GM13976 (cell line): ENCODE measurements around the gene CCM2.

Experiments
- DNase-seq: peaks from one replicate; pipeline ENCODE4 v3.0.0; 2012; ENCODE audit warnings: low spot score
- in situ Hi-C: fragments of 300-500 bp; cut with MboI; formaldehyde crosslinking; loops from one replicate; pipeline ENCODE4 v1.12.0; 2022; ENCODE audit warnings: low sequenced_read_pairs, mixed read lengths, inconsistent platforms; ENCODE audit not compliant: unreplicated experiment
- TF ChIP-seq, protein P1 (sequence below): IDR thresholded peaks from 2 replicates; pipeline ENCODE4 v1.5.1; 2012; ENCODE audit warnings: borderline replicate concordance, mild to moderate bottlenecking; ENCODE audit not compliant: insufficient read depth; ENCODE audit errors: extremely low read depth, missing control alignments, control extremely low read depth

Gene CCM2

DNA sequence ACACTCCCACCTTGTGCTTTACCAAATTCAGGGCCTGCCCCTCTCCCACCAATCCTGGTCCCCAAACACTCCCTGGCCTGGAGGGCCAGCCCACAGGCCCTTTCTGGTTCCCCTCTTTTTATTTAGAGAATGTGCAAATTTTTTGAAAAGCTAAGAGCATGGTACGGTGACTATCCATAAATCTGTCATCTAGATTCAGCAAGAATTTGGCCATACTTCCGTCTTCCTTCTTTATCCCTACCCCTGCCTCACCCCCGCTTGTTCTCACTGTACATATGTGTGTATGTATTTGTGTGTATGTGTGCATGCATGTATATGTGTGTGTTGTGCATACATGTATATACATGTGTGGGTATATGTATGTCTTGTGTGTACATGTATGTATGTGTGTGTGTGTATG, 119.5 kb downstream of the CCM2 start:
- TF ChIP-seq, protein P1, sequence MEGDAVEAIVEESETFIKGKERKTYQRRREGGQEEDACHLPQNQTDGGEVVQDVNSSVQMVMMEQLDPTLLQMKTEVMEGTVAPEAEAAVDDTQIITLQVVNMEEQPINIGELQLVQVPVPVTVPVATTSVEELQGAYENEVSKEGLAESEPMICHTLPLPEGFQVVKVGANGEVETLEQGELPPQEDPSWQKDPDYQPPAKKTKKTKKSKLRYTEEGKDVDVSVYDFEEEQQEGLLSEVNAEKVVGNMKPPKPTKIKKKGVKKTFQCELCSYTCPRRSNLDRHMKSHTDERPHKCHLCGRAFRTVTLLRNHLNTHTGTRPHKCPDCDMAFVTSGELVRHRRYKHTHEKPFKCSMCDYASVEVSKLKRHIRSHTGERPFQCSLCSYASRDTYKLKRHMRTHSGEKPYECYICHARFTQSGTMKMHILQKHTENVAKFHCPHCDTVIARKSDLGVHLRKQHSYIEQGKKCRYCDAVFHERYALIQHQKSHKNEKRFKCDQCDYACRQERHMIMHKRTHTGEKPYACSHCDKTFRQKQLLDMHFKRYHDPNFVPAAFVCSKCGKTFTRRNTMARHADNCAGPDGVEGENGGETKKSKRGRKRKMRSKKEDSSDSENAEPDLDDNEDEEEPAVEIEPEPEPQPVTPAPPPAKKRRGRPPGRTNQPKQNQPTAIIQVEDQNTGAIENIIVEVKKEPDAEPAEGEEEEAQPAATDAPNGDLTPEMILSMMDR, result no peak
- in situ Hi-C loops, result no loop called here
- DNase-seq, result no peak

DNA sequence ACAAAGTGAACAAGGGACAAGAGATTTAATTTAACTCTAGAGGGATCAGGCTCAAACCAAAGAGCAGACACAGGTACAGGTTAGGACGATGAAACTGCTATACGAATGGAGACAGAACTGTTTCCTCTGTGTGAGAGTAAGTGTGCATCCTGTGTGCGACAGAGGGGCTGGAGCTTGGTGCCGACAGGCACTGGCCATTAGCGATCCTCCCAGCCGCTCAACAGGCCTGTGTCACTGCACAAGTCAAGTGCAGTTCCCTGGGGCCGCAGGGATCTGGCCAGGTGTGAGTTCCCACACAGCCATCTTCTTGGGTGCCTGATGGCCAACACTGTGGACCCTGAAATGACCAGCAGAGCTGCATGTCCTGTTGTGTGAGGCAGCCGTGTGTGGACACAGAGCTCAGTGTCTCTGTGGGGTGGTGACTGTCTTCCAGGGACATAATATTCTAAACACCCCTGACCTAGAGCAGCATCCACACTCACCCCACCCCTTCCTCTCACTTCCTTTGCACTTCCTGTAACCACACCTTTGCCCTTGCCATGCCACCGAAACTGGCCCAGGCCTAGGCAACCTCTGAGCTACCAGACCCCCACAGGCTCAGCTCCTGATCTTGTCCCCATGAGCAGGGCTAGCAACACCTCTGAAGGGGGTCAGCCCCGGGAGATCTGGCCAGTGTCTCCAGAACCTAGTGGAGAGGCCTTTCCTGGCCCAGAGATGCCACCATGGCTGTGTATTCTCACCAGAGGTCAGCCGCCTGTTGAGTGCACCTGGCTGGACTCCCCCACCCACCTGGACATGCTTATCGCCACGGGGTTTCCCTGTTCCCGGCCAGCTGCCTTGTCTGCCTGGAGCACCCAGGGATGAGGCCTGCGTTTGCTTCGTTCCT, 123.2 kb downstream of the CCM2 start:
- TF ChIP-seq, protein P1, result no peak
- in situ Hi-C loops, result no loop called here
- no peak for DNase-seq

- TF ChIP-seq, protein P1, result no peak
- no peak for DNase-seq
- in situ Hi-C loops, result no loop called here
Measured at GRCh38 chr7:45123913-45124710, 124.1 kb downstream of the CCM2 start.

DNA sequence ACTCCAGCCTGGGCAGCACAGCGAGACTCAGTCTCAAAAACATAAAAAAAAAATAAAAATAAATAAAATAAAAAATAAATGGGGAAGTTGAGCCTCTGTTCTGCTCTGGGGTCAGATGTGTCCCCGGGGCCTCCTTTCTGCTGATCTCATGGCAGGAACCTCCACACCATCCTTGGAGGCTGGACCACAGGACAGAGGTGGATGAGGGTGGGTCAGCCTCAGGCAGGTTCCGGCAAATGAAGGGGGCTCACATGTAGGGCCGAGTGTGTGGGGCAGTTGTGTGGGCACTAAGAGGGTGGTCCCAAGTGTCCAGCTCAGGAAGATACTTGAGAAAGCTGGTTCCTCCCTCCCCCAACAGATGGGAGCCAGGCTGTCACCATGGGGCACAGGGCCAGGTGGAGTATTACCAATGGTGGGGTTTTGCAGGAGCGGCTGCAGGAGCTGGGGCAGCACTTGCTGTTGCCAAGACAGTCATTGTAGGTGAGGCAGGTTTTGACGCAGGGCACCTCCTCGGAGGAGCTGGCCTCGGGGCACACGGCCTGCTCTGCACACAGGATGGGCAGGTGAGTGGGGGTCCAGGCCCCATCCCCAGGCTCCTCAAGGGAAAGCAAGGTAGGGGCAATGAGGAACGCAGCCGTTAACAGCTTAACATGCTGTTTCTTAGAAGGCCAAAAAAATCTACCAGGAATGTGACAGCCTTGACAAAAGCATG, 125.3 kb downstream of the CCM2 start:
- TF ChIP-seq, protein P1, result no peak
- no peak for DNase-seq
- in situ Hi-C loops, result no loop called here
